DOHH2 (cell line): ENCODE data around the gene FBXO10.
A peak's percentile ranks its signal among the peaks of the same experiment; 100 is the strongest.
"Not testable (repeated sequence)": the region's sequence is repeated elsewhere in the genome, so short reads cannot be mapped to it uniquely, and the experiment has no call there.

Experiments
- H3F3A ChIP-seq: fragments of 200-600 bp; sonication (generic), shearing (Covaris generic); 2 replicates; pipeline ENCODE4 v1.6.0; 2016; ENCODE audit warnings: antibody characterized with exemption, mild to moderate bottlenecking; ENCODE audit not compliant: control insufficient read depth, insufficient read depth
- H3K27ac ChIP-seq: fragments of 200-600 bp; sonication (generic); 2 replicates; pipeline ENCODE4 v1.5.1; 2014; ENCODE audit warnings: low read depth, mild to moderate bottlenecking, low read length, moderate library complexity
- H3K27me3 ChIP-seq: fragments of 200-600 bp; sonication (generic); 2 replicates; pipeline ENCODE4 v1.6.1; 2014; ENCODE audit warnings: mild to moderate bottlenecking, low read length, mixed read lengths; ENCODE audit not compliant: control insufficient read depth
- H3K36me3 ChIP-seq: fragments of 200-600 bp; sonication (generic); 2 replicates; pipeline ENCODE4 v1.6.1; 2014; ENCODE audit warnings: mild to moderate bottlenecking, low read length, moderate library complexity, mixed read lengths; ENCODE audit not compliant: control insufficient read depth
- H3K4me1 ChIP-seq: fragments of 200-600 bp; sonication (generic); 2 replicates; pipeline ENCODE4 v1.6.1; 2014; ENCODE audit warnings: mild to moderate bottlenecking, low read length, mixed read lengths; ENCODE audit not compliant: control insufficient read depth
- H3K4me2 ChIP-seq: fragments of 200-600 bp; sonication (generic); 2 replicates; pipeline ENCODE4 v1.6.0; 2014; ENCODE audit warnings: mild to moderate bottlenecking, low read length, moderate library complexity
- H3K4me3 ChIP-seq: fragments of 200-600 bp; sonication (generic); 2 replicates; pipeline ENCODE4 v1.5.1; 2014; ENCODE audit warnings: mild to moderate bottlenecking, low read length, mixed read lengths
- H3K79me2 ChIP-seq: fragments of 200-600 bp; sonication (generic); 2 replicates; pipeline ENCODE4 v1.6.1; 2014; ENCODE audit warnings: mild to moderate bottlenecking, low read length, mixed read lengths; ENCODE audit not compliant: control insufficient read depth
- H3K9me2 ChIP-seq: fragments of 200-600 bp; sonication (generic); replicated peaks from 2 replicates; pipeline ENCODE4 v1.6.1; 2014; ENCODE audit warnings: mild to moderate bottlenecking, low read length, mixed read lengths; ENCODE audit not compliant: control insufficient read depth
- H3K9me3 ChIP-seq: fragments of 200-600 bp; sonication (generic); 2 replicates; pipeline ENCODE4 v1.6.1; 2014; ENCODE audit warnings: antibody characterized with exemption, low read length, mixed read lengths; ENCODE audit not compliant: control insufficient read depth, insufficient read depth
- H4K20me1 ChIP-seq: fragments of 200-600 bp; sonication (generic); 2 replicates; pipeline ENCODE4 v1.6.0; 2014; ENCODE audit warnings: low read depth, mild to moderate bottlenecking, antibody characterized with exemption, low read length, moderate library complexity; ENCODE audit not compliant: control insufficient read depth, insufficient read depth
- CTCF ChIP-seq: fragments of 200-600 bp; sonication (generic); IDR thresholded peaks from one replicate; pipeline ENCODE4 v1.5.1; 2014; ENCODE audit warnings: antibody characterized with exemption, mild to moderate bottlenecking, low read depth, low read length; ENCODE audit not compliant: poor library complexity, severe bottlenecking
- EZH2phosphoT487 ChIP-seq: fragments of 200-600 bp; sonication (generic); IDR thresholded peaks from 2 replicates; pipeline ENCODE4 v1.6.1; 2017; ENCODE audit warnings: borderline replicate concordance, mild to moderate bottlenecking, antibody characterized with exemption, low read length, moderate library complexity, mixed read lengths

FBXO10 gene

GRCh38 chr9:37512437-37512836 lies 63.7 kb downstream of the FBXO10 start:
- Histone ChIP-seq H3K9me2 (no peaks in the 10 kb centered on the region), H3K79me2 (no peaks in the 10 kb centered on the region), H3K27ac (no peak overlapping the region), H3K4me1 (peaks cover 9% of the 10 kb centered on the region), H3F3A (peaks cover 7% of the 10 kb centered on the region; the same call in 1 of the 2 replicates), H4K20me1 (no peaks in the 10 kb centered on the region), H3K27me3 (no peaks in the 10 kb centered on the region), H3K9me3 (no peaks in the 10 kb centered on the region), H3K4me2 (no peak overlapping the region), H3K4me3 (no peak overlapping the region), H3K36me3 (peaks cover 21% of the 10 kb centered on the region)
- TF ChIP-seq EZH2phosphoT487 (no peak), CTCF (no peak)

GRCh38 chr9:37511016-37512010 lies 64.9 kb downstream of the FBXO10 start:
- Histone ChIP-seq H3K79me2 (no peaks in the 10 kb centered on the region), H3F3A (peaks cover 10% of the 10 kb centered on the region; the same call in 1 of the 2 replicates), H3K27ac (no peak overlapping the region), H3K4me3 (no peak overlapping the region), H3K36me3 (peaks cover 32% of the 10 kb centered on the region), H4K20me1 (no peaks in the 10 kb centered on the region), H3K4me2 (no peak overlapping the region), H3K27me3 (no peaks in the 10 kb centered on the region), H3K9me3 (no peaks in the 10 kb centered on the region), H3K9me2 (no peaks in the 10 kb centered on the region), H3K4me1 (peaks cover 9% of the 10 kb centered on the region)
- no peak for TF ChIP-seq EZH2phosphoT487
- TF ChIP-seq CTCF: peak; percentile 30

GRCh38 chr9:37510053-37510452 lies 66.1 kb downstream of the FBXO10 start:
- H3K27me3 ChIP-seq, H3K9me3 ChIP-seq, H3K4me3 ChIP-seq, H3K4me2 ChIP-seq, H3K27ac ChIP-seq, H3K9me2 ChIP-seq, H3K79me2 ChIP-seq, H3K4me1 ChIP-seq, H4K20me1 ChIP-seq: not testable (repeated sequence)
- H3F3A ChIP-seq: peaks cover 12% of the 10 kb centered on the region; the same call in 1 of the 2 replicates
- peaks cover 42% of the 10 kb centered on the region for H3K36me3 ChIP-seq

- peaks cover 9% of the 10 kb centered on the region for H3K4me1 ChIP-seq
- no peak overlapping the region for H3K27ac ChIP-seq
- TF ChIP-seq EZH2phosphoT487 (no peak), CTCF (no peak)
- no peaks in the 10 kb centered on the region for H4K20me1 ChIP-seq
- H3K27me3 ChIP-seq: no peaks in the 10 kb centered on the region
- peaks cover 12% of the 10 kb centered on the region; the same call in 1 of the 2 replicates for H3F3A ChIP-seq
- no peak overlapping the region for H3K4me2 ChIP-seq
- H3K79me2 ChIP-seq: no peaks in the 10 kb centered on the region
- H3K4me3 ChIP-seq: no peak overlapping the region
- no peaks in the 10 kb centered on the region for H3K9me3 ChIP-seq
- H3K9me2 ChIP-seq: no peaks in the 10 kb centered on the region
- H3K36me3 ChIP-seq: peaks cover 47% of the 10 kb centered on the region
Observed at GRCh38 chr9:37509536-37509935, 66.6 kb downstream of the FBXO10 start.
